Stomach smooth muscle (tissue), 2 donors: ENCODE measurements around the gene SNTG2.

Experiments
- H3K27ac ChIP-seq: one replicate; pipeline ENCODE4 v1.7.0; 2013; ENCODE audit warnings: mild to moderate bottlenecking, low read length, inconsistent platforms
- H3K27me3 ChIP-seq, 2 donors: one replicate each; pipeline ENCODE4 v1.7.0; 2013; ENCODE audit warnings: low read length in 2 of 2; ENCODE audit not compliant: insufficient read depth in 2 of 2, control insufficient read depth in 1 of 2
- H3K36me3 ChIP-seq, 2 donors: one replicate each; pipeline ENCODE4 v1.7.0; 2013; ENCODE audit warnings: low read length in 2 of 2; ENCODE audit not compliant: control insufficient read depth in 2 of 2, insufficient read depth in 2 of 2
- H3K4me1 ChIP-seq: one replicate; pipeline ENCODE4 v1.7.0; 2013; ENCODE audit warnings: low read length; ENCODE audit not compliant: control insufficient read depth, insufficient read depth
- H3K4me3 ChIP-seq, 2 donors: one replicate each; pipeline ENCODE4 v1.7.0; 2013; ENCODE audit warnings: low read length in 2 of 2
- H3K9ac ChIP-seq, 2 donors: one replicate each; pipeline ENCODE4 v1.7.0; 2013; ENCODE audit warnings: low read length in 2 of 2, mild to moderate bottlenecking in 1 of 2
- H3K9me3 ChIP-seq, 2 donors: one replicate each; pipeline ENCODE4 v1.7.0; 2013; ENCODE audit warnings: low read length in 2 of 2; ENCODE audit not compliant: control insufficient read depth in 2 of 2
- donor health status: healthy.
- donor health status: Pancreatic carcinoma.

The SNTG2 gene

DNA sequence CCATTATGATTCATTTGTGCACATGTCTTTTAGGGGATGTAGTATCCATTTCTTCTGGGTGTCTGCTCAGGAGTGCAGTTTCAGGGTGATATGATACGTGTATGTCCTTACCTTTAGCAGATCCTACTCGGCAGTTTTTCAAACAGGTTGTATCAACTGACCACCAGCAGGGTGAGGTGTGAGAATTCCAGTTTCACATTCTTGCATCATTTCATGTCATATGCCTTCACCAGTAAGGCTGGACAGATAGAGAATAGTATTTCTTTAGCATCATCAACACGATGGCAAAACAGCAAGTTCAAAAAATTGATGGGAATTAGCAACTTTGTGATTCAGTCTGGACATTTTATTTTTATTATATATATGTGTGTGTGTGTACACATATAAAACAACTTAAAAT, 232.7 kb downstream of the SNTG2 start:
- H3K27me3 ChIP-seq, result no peaks in the 10 kb centered on the region
- H3K9ac ChIP-seq, result no peak overlapping the region

DNA sequence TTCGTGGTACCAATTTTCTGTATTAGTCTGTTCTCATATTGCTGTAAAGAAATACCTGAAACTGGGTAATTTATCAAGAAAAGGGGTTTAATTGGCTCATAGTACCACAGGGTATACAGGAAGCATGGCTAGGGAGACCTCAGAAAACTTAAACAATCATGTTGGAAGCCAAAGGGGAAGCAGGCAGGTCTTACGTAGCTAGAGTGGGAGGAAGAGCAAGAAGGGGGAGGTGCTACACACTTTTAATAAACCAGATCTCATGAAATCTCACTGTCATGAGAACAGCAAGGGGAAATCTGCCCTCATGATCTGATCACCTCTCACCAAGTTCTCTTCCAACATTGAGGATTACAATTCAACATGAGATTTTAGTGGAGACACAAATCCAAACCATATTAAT, 235.8 kb downstream of the SNTG2 start:
- Histone ChIP-seq H3K9me3 (no peaks in the 10 kb centered on the region), H3K4me3 (no peak overlapping the region), H3K36me3 (no peaks in the 10 kb centered on the region), H3K4me1 (no peaks in the 10 kb centered on the region), H3K9ac (no peak overlapping the region), H3K27me3 (no peaks in the 10 kb centered on the region), H3K27ac (no peak overlapping the region)

More for the DNA sequence above, 232.7 kb downstream of the SNTG2 start:
- no peak overlapping the region for H3K4me3 ChIP-seq
- H3K27ac ChIP-seq, result no peak overlapping the region
- no peaks in the 10 kb centered on the region for H3K9me3 ChIP-seq
- no peaks in the 10 kb centered on the region for H3K36me3 ChIP-seq
- H3K4me1 ChIP-seq, result no peaks in the 10 kb centered on the region

DNA sequence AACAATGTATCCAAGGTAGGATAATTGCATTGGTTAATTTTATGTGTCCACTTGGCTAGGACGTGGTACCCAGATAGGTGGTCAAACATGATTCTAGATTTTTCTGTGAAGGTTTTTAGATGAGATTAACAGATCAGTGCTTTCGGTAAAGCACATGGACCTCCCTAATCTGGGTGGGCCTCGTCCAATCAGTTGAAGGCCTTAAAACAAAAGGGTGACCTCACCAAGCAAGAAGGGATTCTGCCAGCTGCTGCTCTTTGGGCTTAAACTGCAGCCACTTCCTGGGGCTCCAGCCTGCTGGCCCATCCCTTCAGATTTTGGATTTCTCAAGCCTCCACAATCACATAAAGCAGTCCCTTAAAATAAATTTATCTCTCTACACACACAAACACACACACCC, 236.5 kb downstream of the SNTG2 start:
- no peaks in the 10 kb centered on the region for H3K9me3 ChIP-seq
- no peaks in the 10 kb centered on the region for H3K4me1 ChIP-seq
- H3K9ac ChIP-seq, result no peak overlapping the region
- no peaks in the 10 kb centered on the region for H3K27me3 ChIP-seq
- H3K36me3 ChIP-seq, result no peaks in the 10 kb centered on the region
- no peak overlapping the region for H3K4me3 ChIP-seq
- no peak overlapping the region for H3K27ac ChIP-seq

DNA sequence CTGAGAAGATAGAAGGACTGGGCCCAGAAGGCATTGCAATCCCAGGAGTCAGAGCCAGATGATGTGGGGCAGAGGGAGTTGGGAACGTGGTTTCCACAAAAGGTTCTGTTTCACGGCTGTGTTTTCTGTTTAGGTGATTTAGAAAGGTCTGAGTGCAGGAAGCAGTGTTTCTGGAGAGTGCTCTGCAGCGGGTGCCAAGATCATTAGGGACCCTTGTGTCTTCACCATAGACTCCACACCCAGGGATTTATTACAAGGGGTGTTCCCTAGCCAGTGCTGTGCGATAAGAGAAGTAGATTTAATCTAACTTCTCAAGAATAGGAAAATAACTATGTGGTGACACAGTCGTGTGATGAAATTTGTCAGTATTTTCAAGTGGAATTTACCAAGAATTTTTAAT, 241.5 kb downstream of the SNTG2 start:
- Histone ChIP-seq H3K4me1 (no peaks in the 10 kb centered on the region), H3K27ac (no peak overlapping the region), H3K36me3 (no peaks in the 10 kb centered on the region), H3K9me3 (no peaks in the 10 kb centered on the region), H3K27me3 (no peaks in the 10 kb centered on the region), H3K9ac (no peak overlapping the region), H3K4me3 (no peak overlapping the region)

DNA sequence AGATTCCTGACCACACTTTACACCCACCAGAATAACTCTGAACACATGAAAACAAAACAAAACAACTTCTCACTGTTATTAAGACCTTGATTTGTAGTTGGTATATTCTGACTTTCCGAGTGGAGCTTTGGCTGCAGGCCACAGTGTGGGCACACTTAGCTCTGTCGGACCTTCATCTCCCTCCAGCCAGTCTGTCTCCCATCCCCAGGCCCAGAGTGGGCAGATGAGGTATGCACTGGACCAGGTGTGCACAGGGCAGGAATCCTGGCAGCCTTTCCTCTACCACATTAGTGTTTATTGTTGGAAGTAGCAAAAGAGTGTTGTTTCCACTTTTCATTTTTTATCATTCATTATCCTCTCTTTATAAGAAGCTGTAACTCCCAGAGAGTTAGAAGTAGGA, 243.2 kb downstream of the SNTG2 start:
- H3K4me3 ChIP-seq, result no peak overlapping the region
- no peak overlapping the region for H3K27ac ChIP-seq
- no peaks in the 10 kb centered on the region for H3K27me3 ChIP-seq
- H3K9ac ChIP-seq, result no peak overlapping the region
- H3K36me3 ChIP-seq, result no peaks in the 10 kb centered on the region
- H3K9me3 ChIP-seq, result no peaks in the 10 kb centered on the region
- H3K4me1 ChIP-seq, result no peaks in the 10 kb centered on the region

DNA sequence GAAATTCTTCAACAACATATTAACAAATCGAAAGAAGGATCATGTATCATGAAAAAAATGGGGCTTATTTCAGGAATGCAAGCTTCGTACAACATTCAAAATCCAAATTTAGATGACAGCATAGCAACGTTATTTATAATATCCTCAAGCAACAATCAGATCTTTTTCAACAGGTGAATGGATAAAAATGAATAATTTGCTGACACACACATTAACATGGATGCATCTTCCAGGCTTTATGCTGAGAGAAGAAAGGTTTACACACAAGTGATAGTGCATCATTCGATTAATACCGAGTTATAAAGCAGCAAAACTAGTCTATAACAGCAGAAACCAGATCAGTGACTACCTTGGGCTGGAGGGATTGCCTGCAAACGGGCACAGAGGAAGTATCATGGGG, 253.1 kb downstream of the SNTG2 start:
- Histone ChIP-seq H3K27ac (no peak overlapping the region), H3K9ac (no peak overlapping the region), H3K27me3 (no peaks in the 10 kb centered on the region), H3K36me3 (no peaks in the 10 kb centered on the region), H3K4me1 (no peaks in the 10 kb centered on the region), H3K4me3 (no peak overlapping the region), H3K9me3 (no peaks in the 10 kb centered on the region)

DNA sequence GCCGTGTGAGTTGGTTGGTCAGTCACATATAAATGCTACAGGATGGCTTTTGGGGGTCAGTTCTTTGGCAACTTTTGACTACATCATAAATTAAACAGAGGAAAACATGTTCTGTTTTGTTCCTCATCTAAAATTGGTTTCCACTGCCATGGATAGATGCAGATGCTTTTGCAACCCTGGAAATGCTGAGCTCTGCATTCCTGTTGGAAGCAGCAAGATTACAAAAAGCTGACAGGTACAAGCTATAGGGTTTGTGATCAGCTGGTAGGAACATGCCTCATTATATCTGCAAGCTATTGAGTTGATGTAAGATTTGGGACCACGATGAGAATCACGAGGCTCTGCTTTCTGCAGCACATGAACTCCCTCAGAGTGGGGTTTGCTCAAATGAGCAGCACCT, 255.2 kb downstream of the SNTG2 start:
- H3K9me3 ChIP-seq, result no peaks in the 10 kb centered on the region

DNA sequence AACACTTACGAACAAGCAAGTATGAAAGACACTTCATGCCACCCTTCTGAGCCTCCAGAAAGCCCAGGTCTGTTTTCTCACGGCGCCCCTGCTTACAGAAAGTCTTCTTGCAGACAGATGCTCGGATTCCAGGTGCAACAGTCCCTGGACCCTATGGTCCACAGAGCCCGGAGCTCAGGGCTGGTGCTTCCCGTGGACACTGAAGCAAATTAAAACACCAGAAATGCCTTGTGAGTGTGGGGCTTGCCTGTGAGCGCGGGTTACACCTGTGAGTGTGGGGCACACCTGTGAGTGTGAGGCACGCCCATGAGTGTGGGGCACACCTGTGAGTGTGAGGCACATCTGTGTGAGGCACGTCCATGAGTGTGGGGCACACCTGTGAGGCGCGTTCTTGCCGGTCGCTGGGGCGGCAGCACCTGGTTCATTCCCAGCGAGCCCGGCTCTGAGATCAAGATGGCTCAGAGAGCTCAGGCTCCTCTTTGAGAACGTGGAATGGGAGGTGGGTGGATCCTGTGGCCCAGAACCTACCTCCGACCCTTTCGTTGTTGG, 257.4 kb downstream of the SNTG2 start:
- H3K4me3 ChIP-seq, result no peak overlapping the region
- H3K27me3 ChIP-seq, result no peaks in the 10 kb centered on the region
- no peak overlapping the region for H3K27ac ChIP-seq
- H3K9me3 ChIP-seq, result no peaks in the 10 kb centered on the region
- no peak overlapping the region for H3K9ac ChIP-seq
- no peaks in the 10 kb centered on the region for H3K4me1 ChIP-seq
- no peaks in the 10 kb centered on the region for H3K36me3 ChIP-seq

More for the DNA sequence above, 255.2 kb downstream of the SNTG2 start:
- Histone ChIP-seq H3K4me1 (no peaks in the 10 kb centered on the region), H3K27ac (no peak overlapping the region), H3K4me3 (no peak overlapping the region), H3K9ac (no peak overlapping the region), H3K27me3 (no peaks in the 10 kb centered on the region), H3K36me3 (no peaks in the 10 kb centered on the region)

DNA sequence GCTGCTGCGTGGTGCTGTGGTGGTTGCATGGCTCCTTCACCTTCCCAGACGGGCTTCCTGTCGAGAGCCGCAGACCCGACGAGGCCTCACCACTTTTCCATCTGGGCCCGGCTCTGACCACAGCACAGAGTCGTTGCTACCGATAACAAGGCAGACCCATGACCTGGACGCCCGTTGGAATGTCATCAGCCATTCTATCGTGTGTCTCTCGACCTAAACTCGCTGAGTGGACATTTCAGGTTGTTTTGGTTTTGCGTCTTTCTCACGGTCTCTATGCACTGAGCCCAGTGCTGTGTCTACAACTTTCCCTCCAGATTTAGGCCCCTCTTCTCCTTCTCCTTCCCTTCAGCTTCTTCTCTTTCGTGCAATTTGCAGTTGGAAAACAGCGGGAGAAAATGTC, 257.9 kb downstream of the SNTG2 start:
- H3K9me3 ChIP-seq, result peaks cover 0 to 2% of the 10 kb centered on the region in 2 donors
- H3K4me3 ChIP-seq, result no peak overlapping the region
- no peaks in the 10 kb centered on the region for H3K27me3 ChIP-seq
- H3K36me3 ChIP-seq, result no peaks in the 10 kb centered on the region
- H3K4me1 ChIP-seq, result no peaks in the 10 kb centered on the region
- H3K9ac ChIP-seq, result no peak overlapping the region
- H3K27ac ChIP-seq, result no peak overlapping the region

DNA sequence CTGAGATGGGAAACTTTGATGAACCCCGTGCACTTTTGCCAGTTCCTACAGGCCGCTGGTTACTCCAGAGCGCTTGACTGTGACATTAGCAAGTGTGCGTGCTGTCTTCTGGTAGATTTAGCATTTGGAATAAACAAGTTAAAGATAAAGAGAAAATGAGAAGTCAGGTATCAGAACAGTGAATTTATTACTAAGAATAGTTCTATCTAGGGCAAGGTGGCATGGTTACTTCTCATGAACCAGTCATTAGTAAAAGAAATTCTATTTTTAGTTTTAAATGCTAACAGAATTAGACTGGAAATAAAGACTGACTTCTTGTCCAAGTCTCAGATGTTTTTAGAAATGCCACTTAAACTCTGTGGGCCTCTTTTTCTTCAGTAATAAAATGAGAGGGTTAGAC, 258.6 kb downstream of the SNTG2 start:
- no peaks in the 10 kb centered on the region for H3K27me3 ChIP-seq

DNA sequence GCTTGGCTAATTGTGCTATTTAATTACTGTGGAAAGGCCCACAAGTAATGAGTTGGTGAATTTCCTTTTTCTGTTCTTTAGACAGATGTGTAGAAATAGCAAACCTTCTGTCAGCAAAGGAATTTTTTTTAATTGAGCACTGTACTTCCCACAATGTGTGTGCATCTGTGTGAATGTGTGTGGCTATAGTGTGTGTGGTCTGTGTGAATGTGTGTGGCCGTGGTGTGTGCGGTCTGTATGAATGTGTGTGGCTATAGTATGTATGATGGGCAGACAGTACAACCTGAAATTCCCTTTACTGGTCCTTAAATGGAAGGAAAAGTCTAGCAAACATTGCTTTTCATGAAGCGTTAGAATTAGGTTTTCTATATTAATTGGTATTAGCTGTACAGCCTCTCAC, 259.1 kb downstream of the SNTG2 start:
- Histone ChIP-seq H3K9me3 (peaks cover 0 to 2% of the 10 kb centered on the region in 2 donors), H3K36me3 (no peaks in the 10 kb centered on the region), H3K9ac (no peak overlapping the region), H3K4me1 (no peaks in the 10 kb centered on the region), H3K4me3 (no peak overlapping the region), H3K27me3 (no peaks in the 10 kb centered on the region), H3K27ac (no peak overlapping the region)

More for the DNA sequence above, 258.6 kb downstream of the SNTG2 start:
- Histone ChIP-seq H3K27ac (no peak overlapping the region), H3K9me3 (peaks cover 0 to 2% of the 10 kb centered on the region in 2 donors), H3K36me3 (no peaks in the 10 kb centered on the region), H3K9ac (no peak overlapping the region), H3K4me1 (no peaks in the 10 kb centered on the region), H3K4me3 (no peak overlapping the region)
